HEK293T (cell line): Measurements from ENCODE around the gene STAG1.
"Not testable (repeated sequence)": the region's sequence is repeated elsewhere in the genome, so short reads cannot be mapped to it uniquely, and the experiment has no call there.

ENCODE experiments used
- CTCF ChIA-PET: fragments of 350-600 bp; formaldehyde crosslinking; extraction: SDS; loops from one replicate; lab custom pipeline; 2021; ENCODE audit warnings: antibody characterized with exemption, inconsistent platforms; lab: Yijun Ruan, JAX
- POLR2A ChIA-PET: fragments of 350-600 bp; formaldehyde crosslinking; extraction: SDS; loops from one replicate; lab custom pipeline; 2020; ENCODE audit warnings: antibody characterized with exemption, inconsistent platforms; lab: Yijun Ruan, JAX
- DNase-seq: peaks from one replicate; pipeline ENCODE4 v3.0.0; 2012; ENCODE audit warnings: mixed read lengths; ENCODE audit errors: extremely low spot score
- ARNT ChIP-seq: fragments of 450-650 bp; IDR thresholded peaks from 2 replicates; pipeline ENCODE4 v1.6.1; 2017; ENCODE audit warnings: mild to moderate bottlenecking
- BHLHE40 ChIP-seq: fragments of 450-650 bp; IDR thresholded peaks from 2 replicates; pipeline ENCODE4 v1.6.1; 2016; ENCODE audit warnings: mild to moderate bottlenecking, moderate library complexity, borderline replicate concordance
- CTBP1 ChIP-seq: fragments of 450-650 bp; IDR thresholded peaks from 2 replicates; pipeline ENCODE4 v1.6.1; 2016; ENCODE audit warnings: borderline replicate concordance
- ELF4 ChIP-seq: fragments of 450-650 bp; IDR thresholded peaks from 2 replicates; pipeline ENCODE4 v1.6.1; 2017; ENCODE audit warnings: antibody characterized with exemption
- FOXA1 ChIP-seq: fragments of 450-650 bp; IDR thresholded peaks from 2 replicates; pipeline ENCODE4 v1.6.1; 2016; ENCODE audit warnings: mild to moderate bottlenecking
- FOXK2 ChIP-seq: fragments of 450-650 bp; IDR thresholded peaks from 2 replicates; pipeline ENCODE4 v1.6.1; 2016; ENCODE audit warnings: mild to moderate bottlenecking
- FOXM1 ChIP-seq: fragments of 450-650 bp; IDR thresholded peaks from 2 replicates; pipeline ENCODE4 v1.6.1; 2017; ENCODE audit warnings: mild to moderate bottlenecking, borderline replicate concordance
- HDGF ChIP-seq: fragments of 450-650 bp; IDR thresholded peaks from 2 replicates; pipeline ENCODE4 v1.6.1; 2017; ENCODE audit warnings: antibody characterized with exemption, borderline replicate concordance
- L3MBTL2 ChIP-seq: fragments of 450-650 bp; conservative IDR thresholded peaks from 2 replicates; pipeline ENCODE4 v1.6.1; 2016; ENCODE audit warnings: mild to moderate bottlenecking
- LEF1 ChIP-seq: fragments of 450-650 bp; IDR thresholded peaks from 2 replicates; pipeline ENCODE4 v1.6.1; 2017; ENCODE audit warnings: mild to moderate bottlenecking, borderline replicate concordance
- NFRKB ChIP-seq: fragments of 450-650 bp; IDR thresholded peaks from 2 replicates; pipeline ENCODE4 v1.6.1; 2016; ENCODE audit warnings: mild to moderate bottlenecking, moderate library complexity
- PKNOX1 ChIP-seq: fragments of 450-650 bp; IDR thresholded peaks from 2 replicates; pipeline ENCODE4 v1.6.1; 2016
- SP1 ChIP-seq: fragments of 450-650 bp; IDR thresholded peaks from 2 replicates; pipeline ENCODE4 v1.6.1; 2017
- SUZ12 ChIP-seq: fragments of 450-650 bp; IDR thresholded peaks from 2 replicates; pipeline ENCODE4 v1.6.1; 2016; ENCODE audit warnings: mild to moderate bottlenecking
- TARDBP ChIP-seq: fragments of 450-650 bp; IDR thresholded peaks from 2 replicates; pipeline ENCODE4 v1.6.1; 2016
- ZNF384 ChIP-seq: fragments of 450-650 bp; IDR thresholded peaks from 2 replicates; pipeline ENCODE4 v1.6.1; 2016

Gene STAG1

DNA sequence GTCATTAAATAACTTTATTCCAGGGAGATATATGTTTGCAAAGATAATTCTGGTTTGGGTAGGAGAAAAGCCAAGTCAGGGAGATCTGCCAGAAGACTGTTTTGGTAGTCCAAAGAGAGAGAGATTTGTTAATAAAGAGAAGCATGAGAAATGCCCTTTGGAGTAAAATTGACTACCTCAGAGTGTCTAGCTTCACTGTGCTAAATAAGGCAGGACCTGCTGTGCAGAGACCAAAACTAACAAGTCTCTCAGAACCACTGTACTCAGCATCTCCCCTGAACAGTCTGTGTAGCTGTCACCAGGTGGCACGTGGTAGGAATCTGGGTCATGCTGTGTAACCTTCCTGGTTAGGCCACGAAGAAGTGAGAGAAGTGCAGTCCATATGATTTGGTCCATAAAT lies 35.2 kb upstream of the STAG1 start:
- CTCF ChIA-PET = interaction anchor here (0.6 to 0.9 kb wide), 2 partner anchors 35 to 536 kb away, joined by 3 read pairs; partner anchors contain the start of gene STAG1
- TF ChIP-seq L3MBTL2 (peak; percentile 59), FOXK2 (no peak), ARNT (no peak), HDGF (no peak), LEF1 (no peak), NFRKB (no peak)
- DNase-seq = no peak
- POLR2A ChIA-PET = interaction anchor here (1.5 to 1.9 kb wide), 2 partner anchors 35 to 74 kb away, joined by 4 to 6 read pairs; partner anchors contain the start of genes NCK1 and STAG1

GRCh38 chr3:136783708-136784191 lies 31.6 kb upstream of the STAG1 start:
- no peak for DNase-seq
- ChIA-PET CTCF (no interaction called here), POLR2A (no interaction called here)
- TF ChIP-seq SP1 = no peak
- TF ChIP-seq NFRKB = no peak
- TF ChIP-seq ZNF384 = no peak
- no peak for TF ChIP-seq BHLHE40
- no peak for TF ChIP-seq FOXK2
- TF ChIP-seq ELF4 = no peak
- no peak for TF ChIP-seq PKNOX1
- no peak for TF ChIP-seq FOXA1
- TF ChIP-seq FOXM1 = no peak
- TF ChIP-seq CTBP1 = no peak
- TF ChIP-seq ARNT = no peak
- TF ChIP-seq L3MBTL2 = no peak
- no peak for TF ChIP-seq LEF1
- no peak for TF ChIP-seq TARDBP
- TF ChIP-seq HDGF = no peak
- no peak for TF ChIP-seq SUZ12

DNA sequence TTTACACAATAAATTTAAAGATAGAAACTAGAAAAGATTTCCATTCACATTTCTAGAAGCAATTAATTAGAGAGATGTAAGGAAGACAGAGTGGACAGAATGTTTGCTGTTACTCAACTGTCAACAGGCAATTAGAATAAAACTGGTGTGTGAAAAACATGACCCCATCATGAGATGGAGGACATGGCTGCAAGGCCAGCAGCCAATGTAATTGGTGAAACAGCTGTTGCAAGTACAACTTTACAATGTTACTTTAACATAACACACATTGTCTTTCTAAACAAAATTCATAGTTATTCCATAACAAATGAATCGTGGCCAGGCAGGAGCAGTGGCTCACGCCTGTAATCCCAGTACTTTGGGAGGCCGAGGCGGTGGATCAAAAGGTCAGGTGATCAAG lies 28.6 kb upstream of the STAG1 start:
- ChIA-PET POLR2A (no interaction called here), CTCF (interaction anchor here (0.7 kb wide), 1 partner anchor 96 kb away, joined by 7 read pairs; no protein-coding TSS in a partner anchor)
- no peak for DNase-seq
- no peak for TF ChIP-seq FOXM1
- TF ChIP-seq L3MBTL2 = no peak
- TF ChIP-seq FOXK2 = no peak
- TF ChIP-seq FOXA1 = no peak
- no peak for TF ChIP-seq LEF1
- TF ChIP-seq TARDBP = no peak
- TF ChIP-seq PKNOX1 = no peak
- TF ChIP-seq CTBP1 = no peak
- no peak for TF ChIP-seq HDGF

- no peak for TF ChIP-seq FOXA1
- TF ChIP-seq FOXK2 = no peak
- TF ChIP-seq ZNF384 = no peak
- no peak for DNase-seq
- ChIA-PET CTCF (no interaction called here), POLR2A (no interaction called here)
These were observed 26.7 kb upstream of the STAG1 start for GRCh38 chr3:136778865-136779264.

DNA sequence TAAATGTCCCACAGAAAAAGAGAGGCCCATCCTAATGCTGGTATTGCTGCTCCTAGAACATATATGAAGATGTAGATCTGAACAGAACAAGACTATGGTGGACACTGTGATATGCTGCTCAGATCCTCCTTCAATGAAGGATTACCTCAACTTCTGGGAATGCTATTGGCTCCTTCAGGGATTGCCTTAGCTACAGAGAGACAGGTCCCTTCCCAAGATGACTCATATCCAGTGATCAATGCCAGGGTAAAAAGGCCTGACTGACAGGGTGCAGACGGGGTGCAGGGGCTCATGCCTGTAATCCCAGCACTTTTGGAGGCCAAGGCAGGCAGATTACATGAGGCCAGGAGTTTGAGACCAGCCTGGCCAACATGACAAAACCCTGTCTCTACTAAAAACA lies 20.5 kb upstream of the STAG1 start:
- CTCF ChIA-PET = no interaction called here
- no peak for DNase-seq
- TF ChIP-seq HDGF (no peak), ARNT (no peak), L3MBTL2 (no peak), FOXA1 (no peak), SUZ12 (no peak), CTBP1 (no peak), PKNOX1 (no peak), LEF1 (no peak), BHLHE40 (no peak), FOXM1 (no peak), ZNF384 (no peak), NFRKB (no peak), ELF4 (no peak), SP1 (no peak), FOXK2 (no peak), TARDBP (no peak)
- POLR2A ChIA-PET = interaction anchor here (1.6 kb wide), 1 partner anchor 89 kb away, joined by 5 read pairs; the partner anchor contains the start of gene NCK1

- CTCF ChIA-PET, POLR2A ChIA-PET, DNase-seq: not testable (repeated sequence)
- 0 out of 2 replicates have a peak, but pooled peaks have one; percentile 29 for TF ChIP-seq ZNF384
These were observed 6.3 kb upstream of the STAG1 start for GRCh38 chr3:136758160-136759102.
